ENCODE data around the gene MEDAG. TPM values are rescaled to one million over a fixed set of nuclear protein-coding genes. Genes with fewer than 3 reads are reported as not detected.

The MEDAG gene
- total RNA-seq, 1 donor from 2014 or later = 19.0 TPM

DNA sequence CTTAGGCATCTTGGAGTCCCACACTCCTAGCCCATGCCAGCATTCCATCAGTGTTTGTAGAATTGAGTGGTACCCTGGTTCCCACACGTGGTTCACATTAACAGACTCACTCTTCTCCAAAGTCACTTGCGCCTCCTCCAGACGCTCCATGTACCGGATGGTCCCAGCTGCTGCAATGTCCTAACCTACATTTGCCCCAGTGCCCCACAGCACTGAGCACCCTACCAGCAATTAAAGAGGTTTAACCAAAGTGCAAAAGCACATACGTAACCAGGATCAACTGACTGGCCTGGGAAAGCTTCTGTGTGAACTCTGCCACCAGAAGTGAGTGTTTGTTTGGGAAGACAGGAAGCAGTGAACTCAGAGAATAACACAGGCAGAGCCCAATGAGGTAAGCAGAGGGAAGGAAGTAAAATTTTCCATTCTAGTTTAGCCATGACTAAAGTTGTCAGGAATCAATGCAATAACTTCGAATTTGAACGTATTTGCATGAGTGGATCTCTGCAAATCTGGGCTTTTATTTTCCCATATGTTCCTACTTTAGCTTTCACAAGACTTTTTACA lies 7.3 kb upstream of the MEDAG start:
- DNase-seq (ENCODE audit: low spot score) = no peak
- peak; percentile 62 for TF ChIP-seq CTCF (IDR thresholded peaks at IDR 0.05)
- Mint-ChIP-seq H3K4me3 (ENCODE audit: unreplicated experiment) (peak overlapping the region; percentile 42), H3K27me3 (ENCODE audit: low read depth) (no peaks in the 10 kb centered on the region), H3K9me3 (ENCODE audit: low read depth) (no peaks in the 10 kb centered on the region), H3K27ac (ENCODE audit: unreplicated experiment) (peak overlapping the region; percentile 99), H3K36me3 (ENCODE audit: low read depth) (no peaks in the 10 kb centered on the region), H3K4me1 (ENCODE audit: low read depth) (peaks cover 58% of the 10 kb centered on the region)

DNA sequence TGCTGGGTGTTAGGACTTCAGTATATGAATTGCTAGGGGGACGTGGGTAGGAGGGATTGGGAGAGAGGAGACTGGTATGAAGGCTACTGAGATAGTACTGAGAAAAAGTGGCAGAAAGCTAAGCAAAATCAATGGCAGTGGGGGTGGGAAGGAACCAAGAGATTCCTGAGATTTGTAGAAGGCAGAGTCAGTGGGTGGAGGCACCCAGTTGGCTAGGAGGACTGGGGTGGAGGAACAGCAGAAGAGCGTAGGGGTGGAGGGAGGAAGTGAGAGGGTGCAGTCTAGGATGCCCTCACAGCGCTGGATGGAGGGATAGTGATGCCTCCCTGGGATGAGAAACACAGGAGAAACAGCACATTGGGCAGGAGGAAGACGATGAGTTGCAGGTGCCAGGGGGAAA lies 5.6 kb upstream of the MEDAG start:
- Mint-ChIP-seq H3K27ac (ENCODE audit: unreplicated experiment) (peak overlapping the region; percentile 99), H3K27me3 (ENCODE audit: low read depth) (no peaks in the 10 kb centered on the region), H3K36me3 (ENCODE audit: low read depth) (no peaks in the 10 kb centered on the region), H3K9me3 (ENCODE audit: low read depth) (no peaks in the 10 kb centered on the region), H3K4me3 (ENCODE audit: unreplicated experiment) (no peak overlapping the region), H3K4me1 (ENCODE audit: low read depth) (peaks cover 57% of the 10 kb centered on the region)
- no peak for DNase-seq (ENCODE audit: low spot score)
- no peak for TF ChIP-seq CTCF (IDR thresholded peaks at IDR 0.05)

- Mint-ChIP-seq H3K4me1 (ENCODE audit: low read depth) (peaks cover 56% of the 10 kb centered on the region), H3K27ac (ENCODE audit: unreplicated experiment) (peak overlapping the region; percentile 32)
Measured at GRCh38 chr13:30900952-30901749, 4.9 kb upstream of the MEDAG start.

GRCh38 chr13:30904043-30904442 lies 2.0 kb upstream of the MEDAG start:
- Mint-ChIP-seq H3K4me1 (ENCODE audit: low read depth) (peaks cover 55% of the 10 kb centered on the region), H3K4me3 (ENCODE audit: unreplicated experiment) (no peak overlapping the region), H3K9me3 (ENCODE audit: low read depth) (no peaks in the 10 kb centered on the region), H3K27ac (ENCODE audit: unreplicated experiment) (no peak overlapping the region), H3K36me3 (ENCODE audit: low read depth) (no peaks in the 10 kb centered on the region), H3K27me3 (ENCODE audit: low read depth) (no peaks in the 10 kb centered on the region)
- TF ChIP-seq CTCF (IDR thresholded peaks at IDR 0.05) = no peak
- no peak for DNase-seq (ENCODE audit: low spot score)

More at GRCh38 chr13:30900952-30901749, 4.9 kb upstream of the MEDAG start:
- no peak for TF ChIP-seq CTCF (IDR thresholded peaks at IDR 0.05)
- Mint-ChIP-seq H3K9me3 (ENCODE audit: low read depth) (no peaks in the 10 kb centered on the region), H3K27me3 (ENCODE audit: low read depth) (no peaks in the 10 kb centered on the region), H3K4me3 (ENCODE audit: unreplicated experiment) (no peak overlapping the region), H3K36me3 (ENCODE audit: low read depth) (no peaks in the 10 kb centered on the region)
- no peak for DNase-seq (ENCODE audit: low spot score)

- TF ChIP-seq CTCF (IDR thresholded peaks at IDR 0.05) = no peak
- no peaks in the 10 kb centered on the region for H3K9me3 Mint-ChIP-seq (ENCODE audit: low read depth)
- no peak for DNase-seq (ENCODE audit: low spot score)
- H3K27me3 Mint-ChIP-seq (ENCODE audit: low read depth) = no peaks in the 10 kb centered on the region
- H3K36me3 Mint-ChIP-seq (ENCODE audit: low read depth) = no peaks in the 10 kb centered on the region
- peaks cover 36% of the 10 kb centered on the region for H3K4me1 Mint-ChIP-seq (ENCODE audit: low read depth)
- peak overlapping the region; percentile 91 for H3K27ac Mint-ChIP-seq (ENCODE audit: unreplicated experiment)
- H3K4me3 Mint-ChIP-seq (ENCODE audit: unreplicated experiment) = peak overlapping the region; percentile 68
Measured at GRCh38 chr13:30906411-30907051, 460 bp downstream of the MEDAG start.

All from chondrocyte (in vitro differentiated cells).